ENCODE data around the gene FBXL14.

FBXL14 gene

DNA sequence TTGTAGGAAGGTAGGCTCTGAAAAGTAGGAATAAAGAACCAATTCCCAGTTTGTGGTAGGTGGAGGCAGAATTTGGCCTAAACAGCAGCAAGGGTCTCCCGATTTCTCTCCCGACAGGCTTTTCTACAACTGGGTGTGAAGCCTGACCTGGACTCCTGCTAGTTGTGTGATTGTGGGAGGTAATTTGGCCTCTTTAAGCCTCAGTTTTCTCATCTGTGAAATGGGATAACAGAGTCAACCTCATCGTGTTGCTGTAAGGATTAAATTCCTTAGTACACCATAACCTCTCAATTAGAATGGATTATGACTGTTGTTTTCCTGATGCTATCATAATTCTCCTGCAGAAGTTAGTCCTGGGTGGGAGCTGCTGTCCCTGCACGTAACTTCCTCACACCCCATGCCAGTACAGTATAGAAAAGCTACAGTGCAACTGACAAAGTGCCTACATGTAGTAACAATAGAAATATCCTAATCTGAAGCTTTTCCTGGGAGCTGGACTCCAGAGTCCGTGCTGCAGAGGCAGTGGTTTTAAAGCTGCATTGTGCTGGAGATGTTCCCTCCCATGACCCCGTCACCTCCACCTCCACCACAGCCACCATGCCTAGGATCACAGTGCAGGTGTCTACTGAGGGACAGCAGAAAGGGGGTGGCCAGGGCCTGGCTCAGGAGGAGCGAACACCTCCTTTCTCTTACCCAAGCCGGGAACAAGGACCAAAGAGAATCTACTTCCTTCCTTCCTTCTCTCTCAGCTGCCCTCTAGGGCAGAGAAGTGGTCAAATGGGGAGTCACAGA, 76.5 kb downstream of the FBXL14 start:
- DNase-seq: no peak

DNA sequence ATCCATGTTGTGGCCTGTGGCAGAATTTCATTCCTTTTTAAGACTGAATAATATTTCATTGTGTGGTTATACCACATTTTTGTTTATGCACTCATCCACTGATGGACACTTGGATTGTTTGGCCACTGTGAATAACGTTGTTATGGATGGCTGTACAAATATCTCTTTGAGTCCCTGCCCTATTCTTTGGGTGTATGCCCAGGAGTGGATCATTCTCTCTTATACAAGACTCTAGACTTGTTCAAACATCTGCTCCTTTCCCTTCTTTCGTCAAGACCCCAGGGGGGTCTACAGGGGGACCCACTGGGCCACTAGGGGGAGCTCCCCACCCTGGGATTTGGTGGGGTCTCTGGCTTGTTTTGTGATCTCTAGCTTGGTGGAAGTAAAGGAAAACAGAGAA, 77.4 kb downstream of the FBXL14 start:
- no peak for DNase-seq
